Duodenal mucosa (tissue), 2 donors: ENCODE measurements around the gene RNF121.

ENCODE experiments used
- H3K27ac ChIP-seq: one replicate; pipeline ENCODE4 v1.7.0; 2013; ENCODE audit warnings: low read depth, low read length
- H3K27me3 ChIP-seq, 2 donors: one replicate each; pipeline ENCODE4 v1.7.0; 2013; ENCODE audit warnings: low read length in 2 of 2, control low read depth in 1 of 2; ENCODE audit not compliant: insufficient read depth in 2 of 2, control insufficient read depth in 1 of 2
- H3K36me3 ChIP-seq, 2 donors: one replicate each; pipeline ENCODE4 v1.7.0; 2013; ENCODE audit warnings: low read length in 2 of 2, control low read depth in 1 of 2; ENCODE audit not compliant: insufficient read depth in 2 of 2, control insufficient read depth in 1 of 2
- H3K4me1 ChIP-seq, 2 donors: one replicate each; pipeline ENCODE4 v1.7.0; 2013; ENCODE audit warnings: low read length in 2 of 2, control low read depth in 1 of 2; ENCODE audit not compliant: insufficient read depth in 2 of 2, control insufficient read depth in 1 of 2
- H3K4me3 ChIP-seq, 2 donors: one replicate each; pipeline ENCODE4 v1.7.0; 2013; ENCODE audit warnings: low read length in 2 of 2, low read depth in 1 of 2
- H3K9ac ChIP-seq, 2 donors: one replicate each; pipeline ENCODE4 v1.7.0; 2013; ENCODE audit warnings: low read length in 2 of 2, low read depth in 1 of 2
- H3K9me3 ChIP-seq, 2 donors: one replicate each; pipeline ENCODE4 v1.7.0; 2013; ENCODE audit warnings: low read length in 2 of 2, control low read depth in 1 of 2; ENCODE audit not compliant: control insufficient read depth in 1 of 2

Gene RNF121

GRCh38 chr11:71935338-71935925 is 6.6 kb downstream of the RNF121 start:
- H3K9ac ChIP-seq: no peak overlapping the region
- peaks cover 0 to 11% of the 10 kb centered on the region in 2 donors for H3K36me3 ChIP-seq
- peaks cover 20 to 45% of the 10 kb centered on the region in 2 donors for H3K4me1 ChIP-seq
- H3K4me3 ChIP-seq: no peak overlapping the region
- no peaks in the 10 kb centered on the region for H3K27me3 ChIP-seq
- no peak overlapping the region for H3K27ac ChIP-seq
- no peaks in the 10 kb centered on the region for H3K9me3 ChIP-seq

- H3K27me3 ChIP-seq: no peaks in the 10 kb centered on the region
- H3K4me1 ChIP-seq: peaks cover 20 to 37% of the 10 kb centered on the region in 2 donors
- H3K4me3 ChIP-seq: no peak overlapping the region
- peaks cover 0 to 11% of the 10 kb centered on the region in 2 donors for H3K36me3 ChIP-seq
- H3K9ac ChIP-seq: no peak overlapping the region
- no peak overlapping the region for H3K27ac ChIP-seq
- no peaks in the 10 kb centered on the region for H3K9me3 ChIP-seq
These were observed 8.0 kb downstream of the RNF121 start for GRCh38 chr11:71936825-71937224.

GRCh38 chr11:71937826-71938225 is 9.0 kb downstream of the RNF121 start:
- Histone ChIP-seq H3K9ac (no peak overlapping the region), H3K27me3 (no peaks in the 10 kb centered on the region), H3K9me3 (no peaks in the 10 kb centered on the region), H3K4me3 (no peak overlapping the region), H3K4me1 (peaks cover 19 to 28% of the 10 kb centered on the region in 2 donors), H3K36me3 (peaks cover 0 to 11% of the 10 kb centered on the region in 2 donors), H3K27ac (no peak overlapping the region)

GRCh38 chr11:71940561-71941219 is 11.8 kb downstream of the RNF121 start:
- Histone ChIP-seq H3K27me3 (no peaks in the 10 kb centered on the region), H3K4me1 (peaks cover 0 to 9% of the 10 kb centered on the region in 2 donors), H3K4me3 (no peak overlapping the region), H3K36me3 (peaks cover 0 to 11% of the 10 kb centered on the region in 2 donors), H3K27ac (no peak overlapping the region), H3K9ac (no peak overlapping the region), H3K9me3 (no peaks in the 10 kb centered on the region)

- H3K9ac ChIP-seq: no peak overlapping the region
- H3K9me3 ChIP-seq: no peaks in the 10 kb centered on the region
- no peak overlapping the region for H3K27ac ChIP-seq
- H3K4me1 ChIP-seq: peaks cover 21 to 22% of the 10 kb centered on the region in 2 donors
- H3K27me3 ChIP-seq: no peaks in the 10 kb centered on the region
- no peak overlapping the region for H3K4me3 ChIP-seq
- no peaks in the 10 kb centered on the region for H3K36me3 ChIP-seq
These were observed 17.3 kb downstream of the RNF121 start for GRCh38 chr11:71946144-71946571.

GRCh38 chr11:71947498-71947897 is 18.7 kb downstream of the RNF121 start:
- Histone ChIP-seq H3K27ac (no peak overlapping the region), H3K4me1 (peaks cover 20 to 22% of the 10 kb centered on the region in 2 donors), H3K9me3 (no peaks in the 10 kb centered on the region), H3K4me3 (no peak overlapping the region), H3K9ac (no peak overlapping the region), H3K27me3 (no peaks in the 10 kb centered on the region), H3K36me3 (no peaks in the 10 kb centered on the region)

- H3K27ac ChIP-seq: no peak overlapping the region
These were observed 19.6 kb downstream of the RNF121 start for GRCh38 chr11:71948314-71949027.

GRCh38 chr11:71949034-71949433 is 20.2 kb downstream of the RNF121 start:
- Histone ChIP-seq H3K27ac (peak overlapping the region; percentile 32), H3K27me3 (no peaks in the 10 kb centered on the region), H3K4me3 (peak overlapping the region in 1 of 2 donors; percentile 10), H3K4me1 (peaks cover 24 to 28% of the 10 kb centered on the region in 2 donors), H3K36me3 (no peaks in the 10 kb centered on the region), H3K9me3 (no peaks in the 10 kb centered on the region), H3K9ac (no peak overlapping the region)

More at GRCh38 chr11:71948314-71949027, 19.6 kb downstream of the RNF121 start:
- H3K27me3 ChIP-seq: no peaks in the 10 kb centered on the region
- H3K4me3 ChIP-seq: no peak overlapping the region
- no peaks in the 10 kb centered on the region for H3K9me3 ChIP-seq
- no peak overlapping the region for H3K9ac ChIP-seq
- H3K36me3 ChIP-seq: no peaks in the 10 kb centered on the region
- peaks cover 22% of the 10 kb centered on the region in 2 donors for H3K4me1 ChIP-seq

GRCh38 chr11:71951741-71952310 is 23.0 kb downstream of the RNF121 start:
- peaks cover 28 to 31% of the 10 kb centered on the region in 2 donors for H3K4me1 ChIP-seq
- H3K9ac ChIP-seq: no peak overlapping the region
- H3K27me3 ChIP-seq: no peaks in the 10 kb centered on the region
- H3K36me3 ChIP-seq: no peaks in the 10 kb centered on the region
- H3K9me3 ChIP-seq: no peaks in the 10 kb centered on the region
- H3K4me3 ChIP-seq: no peak overlapping the region
- H3K27ac ChIP-seq: no peak overlapping the region
